Mucosa of stomach (tissue), 1 donor: ENCODE data around the gene ABTB2.

Experiments
- H3K27me3 ChIP-seq: one replicate; pipeline ENCODE4 v1.7.0; 2013; ENCODE audit warnings: mild to moderate bottlenecking, low read length; ENCODE audit not compliant: control insufficient read depth, insufficient read depth
- H3K36me3 ChIP-seq: one replicate; pipeline ENCODE4 v1.7.0; 2013; ENCODE audit warnings: low read length; ENCODE audit not compliant: control insufficient read depth, insufficient read depth
- H3K4me1 ChIP-seq: one replicate; pipeline ENCODE4 v1.7.0; 2013; ENCODE audit warnings: mild to moderate bottlenecking, low read length; ENCODE audit not compliant: control insufficient read depth, insufficient read depth
- H3K4me3 ChIP-seq: one replicate; pipeline ENCODE4 v1.7.0; 2013; ENCODE audit warnings: low read length
- H3K9ac ChIP-seq: one replicate; pipeline ENCODE4 v1.7.0; 2013; ENCODE audit warnings: mild to moderate bottlenecking, low read length, moderate library complexity
- H3K9me3 ChIP-seq: one replicate; pipeline ENCODE4 v1.7.0; 2013; ENCODE audit warnings: mild to moderate bottlenecking, low read length, moderate library complexity; ENCODE audit not compliant: control insufficient read depth
- donor health status: Pancreatic carcinoma.

Gene ABTB2

GRCh38 chr11:34358258-34358727, 483 bp upstream of the ABTB2 start:
- H3K4me1 ChIP-seq = peaks cover 23% of the 10 kb centered on the region

GRCh38 chr11:34356913-34357700, 703 bp downstream of the ABTB2 start:
- no peaks in the 10 kb centered on the region for H3K36me3 ChIP-seq
- peaks cover 23% of the 10 kb centered on the region for H3K4me1 ChIP-seq
- peak overlapping the region; percentile 58 for H3K4me3 ChIP-seq
- peaks cover 23% of the 10 kb centered on the region for H3K27me3 ChIP-seq
- H3K9ac ChIP-seq = peak overlapping the region; percentile 60
- no peaks in the 10 kb centered on the region for H3K9me3 ChIP-seq

More at GRCh38 chr11:34358258-34358727, 483 bp upstream of the ABTB2 start:
- Histone ChIP-seq H3K4me3 (peak overlapping the region; percentile 47), H3K36me3 (no peaks in the 10 kb centered on the region), H3K9ac (peak overlapping the region; percentile 55), H3K27me3 (peaks cover 23% of the 10 kb centered on the region), H3K9me3 (no peaks in the 10 kb centered on the region)

- H3K36me3 ChIP-seq = no peaks in the 10 kb centered on the region
- peak overlapping the region; percentile 37 for H3K9ac ChIP-seq
- H3K4me3 ChIP-seq = peak overlapping the region; percentile 58
- peaks cover 23% of the 10 kb centered on the region for H3K27me3 ChIP-seq
- peaks cover 23% of the 10 kb centered on the region for H3K4me1 ChIP-seq
- no peaks in the 10 kb centered on the region for H3K9me3 ChIP-seq
Observed at GRCh38 chr11:34356576-34356912, 1.3 kb downstream of the ABTB2 start.

- Histone ChIP-seq H3K9ac (peak overlapping the region; percentile 37), H3K36me3 (no peaks in the 10 kb centered on the region), H3K9me3 (no peaks in the 10 kb centered on the region), H3K4me1 (peaks cover 23% of the 10 kb centered on the region), H3K27me3 (peaks cover 23% of the 10 kb centered on the region), H3K4me3 (no peak overlapping the region)
Observed at GRCh38 chr11:34356130-34356529, 1.7 kb downstream of the ABTB2 start.

GRCh38 chr11:34355726-34356125, 2.1 kb downstream of the ABTB2 start:
- H3K27me3 ChIP-seq = peaks cover 23% of the 10 kb centered on the region
- no peak overlapping the region for H3K4me3 ChIP-seq
- no peaks in the 10 kb centered on the region for H3K9me3 ChIP-seq
- H3K9ac ChIP-seq = peak overlapping the region; percentile 37
- H3K36me3 ChIP-seq = no peaks in the 10 kb centered on the region
- H3K4me1 ChIP-seq = peaks cover 23% of the 10 kb centered on the region

- Histone ChIP-seq H3K36me3 (no peaks in the 10 kb centered on the region), H3K9ac (no peak overlapping the region), H3K4me3 (no peak overlapping the region), H3K9me3 (no peaks in the 10 kb centered on the region), H3K4me1 (peaks cover 23% of the 10 kb centered on the region), H3K27me3 (peaks cover 23% of the 10 kb centered on the region)
Observed at GRCh38 chr11:34354782-34355181, 3.0 kb downstream of the ABTB2 start.

GRCh38 chr11:34353881-34354280, 3.9 kb downstream of the ABTB2 start:
- Histone ChIP-seq H3K4me1 (peaks cover 21% of the 10 kb centered on the region), H3K27me3 (peaks cover 23% of the 10 kb centered on the region), H3K9ac (no peak overlapping the region), H3K9me3 (no peaks in the 10 kb centered on the region), H3K4me3 (no peak overlapping the region), H3K36me3 (no peaks in the 10 kb centered on the region)

- peaks cover 14% of the 10 kb centered on the region for H3K4me1 ChIP-seq
- no peaks in the 10 kb centered on the region for H3K36me3 ChIP-seq
- no peak overlapping the region for H3K4me3 ChIP-seq
- peaks cover 20% of the 10 kb centered on the region for H3K27me3 ChIP-seq
- H3K9ac ChIP-seq = no peak overlapping the region
- no peaks in the 10 kb centered on the region for H3K9me3 ChIP-seq
Observed at GRCh38 chr11:34351687-34352469, 5.9 kb downstream of the ABTB2 start.

GRCh38 chr11:34351051-34351450, 6.8 kb downstream of the ABTB2 start:
- Histone ChIP-seq H3K9me3 (no peaks in the 10 kb centered on the region), H3K9ac (no peak overlapping the region), H3K36me3 (no peaks in the 10 kb centered on the region), H3K4me3 (no peak overlapping the region), H3K4me1 (peaks cover 13% of the 10 kb centered on the region), H3K27me3 (peaks cover 12% of the 10 kb centered on the region)

GRCh38 chr11:34349882-34350281, 7.9 kb downstream of the ABTB2 start:
- H3K4me1 ChIP-seq = peaks cover 20% of the 10 kb centered on the region
- H3K4me3 ChIP-seq = no peak overlapping the region
- no peak overlapping the region for H3K9ac ChIP-seq
- no peaks in the 10 kb centered on the region for H3K9me3 ChIP-seq
- H3K36me3 ChIP-seq = no peaks in the 10 kb centered on the region
- peaks cover 3% of the 10 kb centered on the region for H3K27me3 ChIP-seq

GRCh38 chr11:34348919-34349318, 8.9 kb downstream of the ABTB2 start:
- Histone ChIP-seq H3K4me3 (no peak overlapping the region), H3K9ac (no peak overlapping the region), H3K9me3 (no peaks in the 10 kb centered on the region), H3K36me3 (no peaks in the 10 kb centered on the region), H3K27me3 (no peaks in the 10 kb centered on the region), H3K4me1 (peaks cover 29% of the 10 kb centered on the region)

- H3K9ac ChIP-seq = no peak overlapping the region
- no peaks in the 10 kb centered on the region for H3K27me3 ChIP-seq
- H3K9me3 ChIP-seq = no peaks in the 10 kb centered on the region
- no peak overlapping the region for H3K4me3 ChIP-seq
- no peaks in the 10 kb centered on the region for H3K36me3 ChIP-seq
- H3K4me1 ChIP-seq = peaks cover 32% of the 10 kb centered on the region
Observed at GRCh38 chr11:34348096-34348495, 9.7 kb downstream of the ABTB2 start.
